ENCODE data around the gene CCAR1.
A peak's percentile ranks its signal among the peaks of the same experiment; 100 is the strongest.
"Not testable (repeated sequence)": the region's sequence is repeated elsewhere in the genome, so short reads cannot be mapped to it uniquely, and the experiment has no call there.

The CCAR1 gene

GRCh38 chr10:68767407-68767806, 46.4 kb downstream of the CCAR1 start:
- DNase-seq: not testable (repeated sequence)

GRCh38 chr10:68781613-68782574, 60.9 kb downstream of the CCAR1 start:
- DNase-seq: no peak

GRCh38 chr10:68784476-68784875, 63.4 kb downstream of the CCAR1 start:
- DNase-seq: no peak

- no peak for DNase-seq
These were observed 66.8 kb downstream of the CCAR1 start for GRCh38 chr10:68787813-68788212.

GRCh38 chr10:68790476-68790875, 69.4 kb downstream of the CCAR1 start:
- DNase-seq: no peak

GRCh38 chr10:68792115-68792514, 71.1 kb downstream of the CCAR1 start:
- DNase-seq: no peak

GRCh38 chr10:68795886-68796532, 75.0 kb downstream of the CCAR1 start:
- no peak for DNase-seq

- DNase-seq: no peak
These were observed 75.6 kb downstream of the CCAR1 start for GRCh38 chr10:68796605-68797004.

GRCh38 chr10:68800211-68800610, 79.2 kb downstream of the CCAR1 start:
- DNase-seq: no peak

GRCh38 chr10:68804692-68805091, 83.7 kb downstream of the CCAR1 start:
- DNase-seq: no peak

- not testable (repeated sequence) for DNase-seq
These were observed 89.8 kb downstream of the CCAR1 start for GRCh38 chr10:68810830-68811229.

GRCh38 chr10:68811314-68812009, 90.4 kb downstream of the CCAR1 start:
- no peak for DNase-seq

- DNase-seq: no peak
These were observed 91.4 kb downstream of the CCAR1 start for GRCh38 chr10:68812420-68812819.

GRCh38 chr10:68813559-68813958, 92.5 kb downstream of the CCAR1 start:
- no peak for DNase-seq

GRCh38 chr10:68816796-68817412, 95.9 kb downstream of the CCAR1 start:
- no peak for DNase-seq

GRCh38 chr10:68820359-68820758, 99.3 kb downstream of the CCAR1 start:
- DNase-seq: not testable (repeated sequence)

GRCh38 chr10:68822626-68823025, 101.6 kb downstream of the CCAR1 start:
- not testable (repeated sequence) for DNase-seq

GRCh38 chr10:68826764-68827591, 105.9 kb downstream of the CCAR1 start, which contains the start of gene STOX1:
STOX1 (plus strand) TSS chr10:68827531; CDS start chr10:68827624, 93 bp downstream.
- peak; percentile 86 for DNase-seq

- DNase-seq: not testable (repeated sequence)
These were observed 106.5 kb downstream of the CCAR1 start for GRCh38 chr10:68827592-68827959.

- DNase-seq: peak; percentile 67
These were observed 107.1 kb downstream of the CCAR1 start for GRCh38 chr10:68828083-68828601.

- no peak for DNase-seq
These were observed 107.8 kb downstream of the CCAR1 start for GRCh38 chr10:68828833-68829232.

- DNase-seq: no peak
These were observed 108.5 kb downstream of the CCAR1 start for GRCh38 chr10:68829521-68829920.

Data from activated CD8-positive, alpha-beta memory T cell treated with anti-CD3 and anti-CD28 coated beads for 24 hours (primary cell).